ENCODE results near the gene C10orf53.

The C10orf53 gene

GRCh38 chr10:49653273-49653929 is 26.1 kb upstream of the C10orf53 start:
- DNase-seq (ENCODE audit: low read depth): no peak
- TF ChIP-seq CTCF (IDR thresholded peaks at IDR 0.05; ENCODE audit: low read depth, low read length, missing control alignments): no peak
- no peak overlapping the region for H3K4me3 ChIP-seq (ENCODE audit: low read depth, low read length)

GRCh38 chr10:49654036-49654693 is 25.3 kb upstream of the C10orf53 start:
- no peak for TF ChIP-seq CTCF (IDR thresholded peaks at IDR 0.05; ENCODE audit: low read depth, low read length, missing control alignments)
- no peak for DNase-seq (ENCODE audit: low read depth)
- no peak overlapping the region for H3K4me3 ChIP-seq (ENCODE audit: low read depth, low read length)

- no peak for DNase-seq (ENCODE audit: low read depth)
- no peak for TF ChIP-seq CTCF (IDR thresholded peaks at IDR 0.05; ENCODE audit: low read depth, low read length, missing control alignments)
- no peak overlapping the region for H3K4me3 ChIP-seq (ENCODE audit: low read depth, low read length)
These were observed 24.4 kb upstream of the C10orf53 start for GRCh38 chr10:49655099-49655498.

- no peak for DNase-seq (ENCODE audit: low read depth)
- TF ChIP-seq CTCF (IDR thresholded peaks at IDR 0.05; ENCODE audit: low read depth, low read length, missing control alignments): no peak
- no peak overlapping the region for H3K4me3 ChIP-seq (ENCODE audit: low read depth, low read length)
These were observed 22.5 kb upstream of the C10orf53 start for GRCh38 chr10:49656845-49657493.

- TF ChIP-seq CTCF (IDR thresholded peaks at IDR 0.05; ENCODE audit: low read depth, low read length, missing control alignments): no peak
These were observed 21.8 kb upstream of the C10orf53 start for GRCh38 chr10:49657606-49658005.

GRCh38 chr10:49661140-49661856 is 18.2 kb upstream of the C10orf53 start:
- DNase-seq (ENCODE audit: low read depth): no peak
- TF ChIP-seq CTCF (IDR thresholded peaks at IDR 0.05; ENCODE audit: low read depth, low read length, missing control alignments): no peak
- H3K4me3 ChIP-seq (ENCODE audit: low read depth, low read length): no peak overlapping the region

More at GRCh38 chr10:49657606-49658005, 21.8 kb upstream of the C10orf53 start:
- no peak for DNase-seq (ENCODE audit: low read depth)
- H3K4me3 ChIP-seq (ENCODE audit: low read depth, low read length): no peak overlapping the region
